Neuronal stem cell (in vitro differentiated cells): ENCODE results near the gene ATP6V1F.

ENCODE experiments used
- DNase-seq: peaks from one replicate; pipeline ENCODE4 v3.0.0-alpha.2; 2013; ENCODE audit warnings: low spot score
- H2AFZ ChIP-seq: one replicate; pipeline ENCODE4 v1.6.1; 2013; ENCODE audit warnings: mild to moderate bottlenecking, low read length, inconsistent platforms
- H2AK5ac ChIP-seq: 2 replicates; pipeline ENCODE4 v1.6.1; 2013; ENCODE audit warnings: low read depth, mild to moderate bottlenecking, inconsistent platforms, low read length, moderate library complexity, mixed read lengths
- H2BK120ac ChIP-seq: 2 replicates; pipeline ENCODE4 v1.6.1; 2013; ENCODE audit warnings: low read depth, mild to moderate bottlenecking, inconsistent platforms, low read length, moderate library complexity, mixed read lengths
- H2BK12ac ChIP-seq: one replicate; pipeline ENCODE4 v1.6.1; 2013; ENCODE audit warnings: low read length, inconsistent platforms
- H2BK15ac ChIP-seq: 2 replicates; pipeline ENCODE4 v1.6.1; 2013; ENCODE audit warnings: mild to moderate bottlenecking, low read length, inconsistent platforms, mixed read lengths
- H2BK5ac ChIP-seq: one replicate; pipeline ENCODE4 v1.6.1; 2013; ENCODE audit warnings: inconsistent platforms, mild to moderate bottlenecking, low read length, moderate library complexity
- H3K14ac ChIP-seq: one replicate; pipeline ENCODE4 v1.6.1; 2013; ENCODE audit warnings: low read length, inconsistent platforms
- H3K18ac ChIP-seq: 2 replicates; pipeline ENCODE4 v1.6.1; 2013; ENCODE audit warnings: low read length, inconsistent platforms
- H3K23ac ChIP-seq: 2 replicates; pipeline ENCODE4 v1.6.1; 2013; ENCODE audit warnings: low read depth, mild to moderate bottlenecking, mixed read lengths, low read length, inconsistent platforms; ENCODE audit not compliant: poor library complexity
- H3K27ac ChIP-seq: replicated peaks from 3 replicates; pipeline ENCODE4 v1.5.1; 2013; ENCODE audit warnings: low read length, inconsistent platforms
- H3K27me3 ChIP-seq, 3 experiments: 2 replicates each; pipeline ENCODE4 v1.6.1; 2013; ENCODE audit warnings: low read length in 3 of 3, mild to moderate bottlenecking in 2 of 3, inconsistent platforms in 1 of 3, low read depth in 1 of 3, mixed read lengths in 1 of 3, moderate library complexity in 1 of 3; ENCODE audit not compliant: control insufficient read depth in 3 of 3, insufficient read depth in 3 of 3
- H3K36me3 ChIP-seq, 2 donors: replicated peaks in 1 of 2; 2 replicates each; pipeline ENCODE4 v1.6.1; 2013; ENCODE audit warnings: low read length in 2 of 2; ENCODE audit not compliant: control insufficient read depth in 2 of 2, insufficient read depth in 2 of 2
- H3K4ac ChIP-seq: 2 replicates; pipeline ENCODE4 v1.6.1; 2013; ENCODE audit warnings: inconsistent platforms, mild to moderate bottlenecking, low read length, moderate library complexity
- H3K4me1 ChIP-seq, 2 donors: 1 replicate in 1 of 2; 2 replicates in 1 of 2; pipeline ENCODE4 v1.6.1; 2013; ENCODE audit warnings: low read length in 2 of 2, low read depth in 1 of 2; ENCODE audit not compliant: control insufficient read depth in 2 of 2, insufficient read depth in 1 of 2
- H3K4me2 ChIP-seq: one replicate; pipeline ENCODE4 v1.6.1; 2013; ENCODE audit warnings: mild to moderate bottlenecking, low read length, inconsistent platforms; ENCODE audit not compliant: insufficient read depth, poor library complexity, severe bottlenecking
- H3K4me3 ChIP-seq, 2 donors: 2 replicates each; pipeline ENCODE4 v1.5.1; 2013; ENCODE audit warnings: low read length in 2 of 2, mild to moderate bottlenecking in 2 of 2, inconsistent platforms in 1 of 2, moderate library complexity in 1 of 2
- H3K79me1 ChIP-seq: one replicate; pipeline ENCODE4 v1.6.1; 2013; ENCODE audit warnings: low read depth, mild to moderate bottlenecking, inconsistent platforms, low read length, moderate library complexity
- H3K9ac ChIP-seq: one replicate; pipeline ENCODE4 v1.6.1; 2013; ENCODE audit warnings: mild to moderate bottlenecking, low read depth, low read length, inconsistent platforms; ENCODE audit not compliant: poor library complexity
- H3K9me3 ChIP-seq, 2 donors: replicated peaks in 1 of 2; 2 replicates each; pipeline versions ENCODE3 to v1.6.1; 2013; ENCODE audit warnings: low read length in 2 of 2, mild to moderate bottlenecking in 2 of 2, inconsistent platforms in 1 of 2, low read depth in 1 of 2, mixed read lengths in 1 of 2, moderate library complexity in 1 of 2; ENCODE audit not compliant: control insufficient read depth in 2 of 2, insufficient read depth in 1 of 2
- H4K8ac ChIP-seq: one replicate; pipeline ENCODE4 v1.6.1; 2013; ENCODE audit warnings: low read depth, mild to moderate bottlenecking, inconsistent platforms, low read length, moderate library complexity
- H4K91ac ChIP-seq: one replicate; pipeline ENCODE4 v1.6.1; 2013; ENCODE audit warnings: low read length, low read depth, mild to moderate bottlenecking, inconsistent platforms; ENCODE audit not compliant: poor library complexity
- WGBS, 2 donors: extraction: QIAGEN DNeasy Blood & Tissue Kit; methylation state at CpG; one replicate each; pipeline ENCODE4 v1.1.7; 2013; ENCODE audit warnings: missing lambda C conversion rate in 2 of 2, mixed read lengths in 1 of 2; ENCODE audit not compliant: insufficient read length in 2 of 2, insufficient replicate concordance in 1 of 2; ENCODE audit errors: extremely low coverage in 2 of 2; 5-methylcytosine and 5-hydroxymethylcytosine counted together

The ATP6V1F gene

DNA sequence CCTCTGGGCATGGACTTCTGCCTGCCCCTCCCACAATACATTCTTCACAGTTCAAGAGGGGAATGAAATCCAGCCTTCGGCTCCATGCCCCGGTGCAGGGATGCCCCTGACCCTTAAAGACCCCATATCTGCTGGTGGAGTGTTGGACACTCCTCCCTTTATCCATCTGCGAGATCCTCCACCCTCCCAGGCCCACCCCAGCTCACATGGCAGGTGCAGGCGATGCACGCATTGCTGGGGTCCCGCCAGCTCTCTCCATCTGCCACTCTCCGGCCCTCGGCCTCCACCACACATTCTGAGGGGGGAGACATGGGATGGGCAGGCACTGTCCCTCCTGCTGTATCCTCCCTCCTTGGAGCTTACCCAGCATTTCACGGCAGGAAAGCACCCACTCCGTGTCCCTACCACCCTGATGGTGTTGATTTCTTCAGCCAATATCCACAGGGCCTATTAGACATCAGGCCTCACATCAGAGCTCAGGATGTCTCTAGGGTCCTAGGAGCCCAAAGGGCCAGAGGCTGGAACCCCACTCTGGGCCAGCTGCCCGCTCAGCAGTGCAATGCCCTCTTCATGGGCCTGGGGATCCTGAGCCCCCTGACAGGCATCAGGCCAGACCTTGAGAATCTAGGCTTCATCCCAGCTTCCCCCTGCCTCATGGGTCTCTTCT, 18.3 kb downstream of the ATP6V1F start:
- peaks cover 0 to 14% (median 2%) of the 10 kb centered on the region in 3 experiments for H3K27me3 ChIP-seq
- H3K36me3 ChIP-seq, result no peaks in the 10 kb centered on the region
- no peak overlapping the region for H2BK5ac ChIP-seq
- H2AFZ ChIP-seq, result peak overlapping the region; percentile 83
- no peak overlapping the region for H2BK12ac ChIP-seq
- no peak overlapping the region for H2BK120ac ChIP-seq
- H3K9me3 ChIP-seq, result no peaks in the 10 kb centered on the region
- no peak overlapping the region for H3K9ac ChIP-seq
- no CpG with 5 or more reads among the region's 11 CpGs for WGBS, 2 donors
- peak overlapping the region; percentile 44 for H3K23ac ChIP-seq
- H3K14ac ChIP-seq, result no peak overlapping the region
- no peak for DNase-seq
- no peak overlapping the region for H3K4ac ChIP-seq
- H3K79me1 ChIP-seq, result no peaks in the 10 kb centered on the region
- no peak overlapping the region for H2BK15ac ChIP-seq
- H3K4me3 ChIP-seq, result no peak overlapping the region
- H4K8ac ChIP-seq, result no peak overlapping the region
- H2AK5ac ChIP-seq, result peak overlapping the region; percentile 90
- no peak overlapping the region for H3K18ac ChIP-seq
- H3K4me2 ChIP-seq, result no peak overlapping the region
- no peak overlapping the region for H3K27ac ChIP-seq
- H3K4me1 ChIP-seq, result peaks cover 4 to 6% of the 10 kb centered on the region in 2 donors
- no peak overlapping the region for H4K91ac ChIP-seq

DNA sequence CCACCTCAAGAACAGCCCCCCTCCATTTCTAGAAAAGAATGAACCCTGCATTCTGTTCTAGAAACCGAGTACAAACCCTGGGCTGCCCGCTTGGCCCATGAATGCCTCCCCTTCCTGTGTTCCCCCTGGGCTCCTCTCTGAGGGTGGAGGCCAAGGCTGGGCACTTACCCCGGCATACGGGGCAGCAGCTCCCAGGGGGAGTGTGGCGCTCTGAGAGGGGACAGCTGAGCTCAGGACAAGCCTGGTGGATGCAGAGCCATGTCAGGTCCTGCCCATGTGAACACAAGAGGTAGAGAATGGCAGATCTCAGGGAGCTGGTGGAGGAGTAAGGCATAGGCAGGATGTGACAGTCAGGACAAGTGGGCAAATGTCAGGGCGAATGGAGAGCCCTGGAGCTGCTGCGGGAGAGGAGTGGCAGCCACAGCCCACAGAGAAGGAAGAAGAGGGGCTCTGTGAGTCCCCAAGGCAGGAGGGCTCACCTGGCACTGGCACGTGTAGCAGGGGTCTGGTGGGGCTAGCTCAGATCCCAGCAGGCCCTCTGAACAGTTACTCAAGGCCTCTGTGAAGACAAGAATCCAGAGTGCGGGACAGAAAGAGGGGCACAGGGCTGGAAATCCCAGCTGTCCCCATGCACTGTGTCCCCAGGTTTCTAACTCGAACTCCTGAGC, 18.9 kb downstream of the ATP6V1F start:
- H2BK5ac ChIP-seq, result no peak overlapping the region

DNA sequence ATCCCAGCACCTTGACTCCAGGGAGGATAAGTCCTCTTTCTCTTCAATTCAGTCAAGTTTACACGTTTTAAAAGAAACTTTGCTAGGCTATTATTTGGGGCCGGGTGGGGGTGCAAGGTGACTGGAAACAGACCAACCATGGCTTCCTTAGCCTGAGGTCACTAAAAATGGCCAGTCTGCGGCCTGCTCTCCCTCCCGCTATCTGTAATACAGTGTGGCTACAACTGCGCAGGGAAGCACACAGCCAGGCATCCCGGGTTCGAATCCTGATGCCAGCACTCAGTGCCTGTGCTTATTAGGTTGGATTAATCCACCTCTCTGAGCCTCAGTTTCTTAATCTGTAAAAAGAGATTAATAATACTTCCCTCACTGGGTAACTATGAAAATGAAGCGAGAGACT, 19.5 kb downstream of the ATP6V1F start:
- H3K18ac ChIP-seq, result no peak overlapping the region
- no peaks in the 10 kb centered on the region for H3K9me3 ChIP-seq
- no peak overlapping the region for H2BK5ac ChIP-seq
- WGBS, 2 donors, result no CpG with 5 or more reads among the region's 8 CpGs
- H3K14ac ChIP-seq, result no peak overlapping the region
- no peak overlapping the region for H3K4me3 ChIP-seq
- no peaks in the 10 kb centered on the region for H3K36me3 ChIP-seq
- no peak overlapping the region for H3K23ac ChIP-seq
- H3K4me1 ChIP-seq, result peaks cover 4 to 6% of the 10 kb centered on the region in 2 donors
- H2BK12ac ChIP-seq, result no peak overlapping the region
- no peak overlapping the region for H3K4ac ChIP-seq
- peaks cover 0 to 5% (median 0%) of the 10 kb centered on the region in 3 experiments for H3K27me3 ChIP-seq
- H3K79me1 ChIP-seq, result no peaks in the 10 kb centered on the region
- no peak for DNase-seq
- H2BK120ac ChIP-seq, result no peak overlapping the region
- peak overlapping the region; percentile 1 for H2AK5ac ChIP-seq
- H2AFZ ChIP-seq, result peak overlapping the region; percentile 64
- H3K27ac ChIP-seq, result no peak overlapping the region
- no peak overlapping the region for H3K4me2 ChIP-seq
- no peak overlapping the region for H4K8ac ChIP-seq
- H2BK15ac ChIP-seq, result no peak overlapping the region
- H3K9ac ChIP-seq, result no peak overlapping the region
- no peak overlapping the region for H4K91ac ChIP-seq

More for the DNA sequence above, 18.9 kb downstream of the ATP6V1F start:
- Histone ChIP-seq H3K9me3 (no peaks in the 10 kb centered on the region), H3K14ac (no peak overlapping the region), H3K4me1 (peaks cover 4 to 6% of the 10 kb centered on the region in 2 donors), H2BK15ac (no peak overlapping the region), H3K4me3 (no peak overlapping the region), H2BK12ac (no peak overlapping the region), H3K18ac (no peak overlapping the region), H3K27ac (no peak overlapping the region), H3K27me3 (peaks cover 0 to 7% (median 0%) of the 10 kb centered on the region in 3 experiments), H4K8ac (no peak overlapping the region), H2AFZ (peak overlapping the region; percentile 64), H2AK5ac (peak overlapping the region; percentile 1), H4K91ac (no peak overlapping the region), H3K36me3 (no peaks in the 10 kb centered on the region), H2BK120ac (no peak overlapping the region), H3K79me1 (no peaks in the 10 kb centered on the region), H3K4me2 (no peak overlapping the region), H3K4ac (peak overlapping the region; percentile 56), H3K23ac (no peak overlapping the region), H3K9ac (no peak overlapping the region)
- WGBS, 2 donors, result no CpG with 5 or more reads among the region's 10 CpGs
- no peak for DNase-seq
